CD14-positive monocyte (primary cell): ENCODE data around the gene C6orf15. TPM values are rescaled to one million over a fixed set of nuclear protein-coding genes. Genes with fewer than 3 reads are reported as not detected.
"Not testable (repeated sequence)": the region's sequence is repeated elsewhere in the genome, so short reads cannot be mapped to it uniquely, and the experiment has no call there.

Experiments
- DNase-seq, 3 donors: peaks; one replicate each; pipeline ENCODE4 v3.0.0-alpha.2; 2011 to 2022
- H2AFZ ChIP-seq: 2 replicates; pipeline ENCODE4 v1.6.0; 2012; ENCODE audit warnings: mild to moderate bottlenecking, low read depth, low read length, inconsistent platforms; ENCODE audit not compliant: insufficient read depth, poor library complexity, severe bottlenecking
- H3K27ac ChIP-seq, 2 donors: 1 replicate in 1 of 2; 2 replicates in 1 of 2; pipeline ENCODE4 v1.5.1; 2012 to 2013; ENCODE audit warnings: low read length in 2 of 2, control low read depth in 1 of 2, inconsistent platforms in 1 of 2, low read depth in 1 of 2, mild to moderate bottlenecking in 1 of 2
- H3K27me3 ChIP-seq, 2 donors: one replicate each; pipeline versions ENCODE4 v1.6.0 to v1.6.1; 2011 to 2013; ENCODE audit warnings: low read length in 2 of 2; ENCODE audit not compliant: control insufficient read depth in 2 of 2, insufficient read depth in 2 of 2
- H3K36me3 ChIP-seq, 2 donors: replicated peaks in 1 of 2; 1 replicate in 1 of 2; 2 replicates in 1 of 2; pipeline versions ENCODE4 v1.5.1 to v1.6.1; 2012 to 2013; ENCODE audit warnings: low read length in 2 of 2, control low read depth in 1 of 2, inconsistent platforms in 1 of 2, mild to moderate bottlenecking in 1 of 2; ENCODE audit not compliant: insufficient read depth in 2 of 2, control insufficient read depth in 1 of 2
- H3K4me1 ChIP-seq, 2 donors: 1 replicate in 1 of 2; 2 replicates in 1 of 2; pipeline versions ENCODE4 v1.5.1 to v1.6.1; 2012 to 2013; ENCODE audit warnings: low read length in 2 of 2, control low read depth in 1 of 2, inconsistent platforms in 1 of 2, mild to moderate bottlenecking in 1 of 2, moderate library complexity in 1 of 2; ENCODE audit not compliant: insufficient read depth in 2 of 2, control insufficient read depth in 1 of 2
- H3K4me2 ChIP-seq: replicated peaks from 2 replicates; pipeline ENCODE3; 2012; ENCODE audit warnings: low read length, moderate library complexity, mild to moderate bottlenecking; ENCODE audit not compliant: poor library complexity, severe bottlenecking; ENCODE audit errors: extremely low read depth
- H3K4me3 ChIP-seq, 3 experiments: fragments of 200-600 bp in 1 of 3; sonication (generic) in 1 of 3; replicated peaks in 1 of 3; 1 replicate in 2 of 3; 2 replicates in 1 of 3; pipeline ENCODE4 v1.5.1; 2011 to 2013; ENCODE audit warnings: low read length in 3 of 3, mild to moderate bottlenecking in 3 of 3, control low read depth in 2 of 3, low read depth in 2 of 3, inconsistent platforms in 1 of 3, moderate library complexity in 1 of 3
- H3K79me2 ChIP-seq: 2 replicates; pipeline ENCODE4 v1.6.0; 2012; ENCODE audit warnings: mild to moderate bottlenecking, control low read depth, inconsistent platforms, low read length, moderate library complexity; ENCODE audit not compliant: insufficient read depth
- H3K9ac ChIP-seq: 2 replicates; pipeline ENCODE4 v1.6.0; 2017; ENCODE audit warnings: low read length, mild to moderate bottlenecking; ENCODE audit not compliant: insufficient read depth, poor library complexity, severe bottlenecking
- H3K9me3 ChIP-seq, 2 donors: replicated peaks in 1 of 2; 1 replicate in 1 of 2; 2 replicates in 1 of 2; pipeline versions ENCODE4 v1.5.1 to v1.6.1; 2012 to 2013; ENCODE audit warnings: low read length in 2 of 2, control low read depth in 1 of 2; ENCODE audit not compliant: control insufficient read depth in 1 of 2, insufficient read depth in 1 of 2
- H4K20me1 ChIP-seq: 2 replicates; pipeline ENCODE4 v1.6.0; 2012; ENCODE audit warnings: mild to moderate bottlenecking, low read length, control low read depth, moderate library complexity; ENCODE audit not compliant: insufficient read depth
- H3K27ac Mint-ChIP-seq, 7 donors: one replicate each; pipeline ENCODE4 v1.8.0; 2020; ENCODE audit warnings: mild to moderate bottlenecking in 7 of 7, mixed read lengths in 7 of 7, moderate library complexity in 6 of 7, inconsistent platforms in 2 of 7
- H3K27me3 Mint-ChIP-seq, 3 donors: one replicate each; pipeline ENCODE4 v1.8.0; 2021 to 2022; ENCODE audit warnings: low read depth in 3 of 3, mild to moderate bottlenecking in 3 of 3, mixed read lengths in 3 of 3, moderate library complexity in 3 of 3, inconsistent platforms in 1 of 3
- H3K36me3 Mint-ChIP-seq, 2 donors: one replicate each; pipeline ENCODE4 v1.8.0; 2020; ENCODE audit warnings: mixed read lengths in 2 of 2, inconsistent platforms in 1 of 2, mild to moderate bottlenecking in 1 of 2
- H3K4me1 Mint-ChIP-seq: one replicate; pipeline ENCODE4 v1.8.0; 2020; ENCODE audit warnings: mild to moderate bottlenecking, mixed read lengths
- H3K4me3 Mint-ChIP-seq, 2 donors: one replicate each; pipeline ENCODE4 v1.8.0; 2020; ENCODE audit warnings: mild to moderate bottlenecking in 2 of 2, mixed read lengths in 2 of 2, moderate library complexity in 1 of 2
- H3K9me3 Mint-ChIP-seq, 7 donors: one replicate each; pipeline ENCODE4 v1.8.0; 2020 to 2022; ENCODE audit warnings: mixed read lengths in 7 of 7, mild to moderate bottlenecking in 6 of 7, moderate library complexity in 6 of 7, inconsistent platforms in 2 of 7
- CTCF ChIP-seq: fragments of 200-600 bp; IDR thresholded peaks from one replicate; pipeline ENCODE4 v1.8.0; 2022; ENCODE audit warnings: antibody characterized with exemption, mild to moderate bottlenecking
- WGBS: methylation state at CpG from one replicate; pipeline ENCODE4 v1.1.5; 2013; ENCODE audit warnings: missing lambda C conversion rate; ENCODE audit not compliant: insufficient coverage; 5-methylcytosine and 5-hydroxymethylcytosine counted together
- intact Hi-C, 2 donors: fragments of 100-400 bp; cut with micrococcal nuclease; formaldehyde crosslinking; loops; one replicate each; pipeline versions ENCODE4 v1.15.0 to v1.15.1; 2023
- polyA plus RNA-seq, 3 donors: library from polyadenylated mRNA; depleted of rRNA in 1 of 3; unstranded in 2 of 3; stranded (reverse) in 1 of 3; fragments of 300-500 nt in 2 of 3; fragments of >200 nt in 1 of 3; fragmentation: Illumina TruSeq in 2 of 3; gene quantifications; 1 replicate in 2 of 3; 2 replicates in 1 of 3; pipeline ENCODE4 v1.2.3, GENCODE V29; 2012 to 2021

C6orf15 gene
- polyA plus RNA-seq, 3 donors, result not detected

- H3K27me3 ChIP-seq, H3K79me2 ChIP-seq, H3K9me3 ChIP-seq, H3K9ac ChIP-seq, H3K27ac ChIP-seq, H3K36me3 Mint-ChIP-seq, H3K9me3 Mint-ChIP-seq, H3K4me3 Mint-ChIP-seq, H3K4me1 Mint-ChIP-seq, H3K27me3 Mint-ChIP-seq, H2AFZ ChIP-seq, H3K4me1 ChIP-seq, H4K20me1 ChIP-seq, H3K27ac Mint-ChIP-seq, H3K4me3 ChIP-seq, DNase-seq, intact Hi-C loops, H3K36me3 ChIP-seq, H3K4me2 ChIP-seq: not testable (repeated sequence)
- WGBS, result 90% methylated on average over 10 of the region's 32 CpGs
These were observed 45.3 kb downstream of the C6orf15 start for GRCh38 chr6:31067028-31067427.

GRCh38 chr6:31065556-31065955 lies 46.8 kb downstream of the C6orf15 start:
- H3K27ac ChIP-seq, result no peak overlapping the region
- intact Hi-C loops, result no loop called here
- Mint-ChIP-seq H3K4me3 (no peak overlapping the region), H3K36me3 (no peaks in the 10 kb centered on the region), H3K4me1 (peaks cover 3% of the 10 kb centered on the region), H3K27me3 (peaks cover 0 to 6% (median 2%) of the 10 kb centered on the region in 3 donors), H3K9me3 (peaks cover 0 to 2% (median 0%) of the 10 kb centered on the region in 7 donors), H3K27ac (no peak overlapping the region)
- no peak overlapping the region for H3K9ac ChIP-seq
- TF ChIP-seq CTCF, result no peak
- no peak overlapping the region for H3K4me2 ChIP-seq
- H3K4me3 ChIP-seq, result no peak overlapping the region
- H2AFZ ChIP-seq, result no peak overlapping the region
- H4K20me1 ChIP-seq, result no peaks in the 10 kb centered on the region
- no peaks in the 10 kb centered on the region for H3K36me3 ChIP-seq
- no peaks in the 10 kb centered on the region for H3K9me3 ChIP-seq
- H3K4me1 ChIP-seq, result no peaks in the 10 kb centered on the region
- no peaks in the 10 kb centered on the region for H3K79me2 ChIP-seq
- 75% methylated on average over 2 of the region's 2 CpGs for WGBS
- no peaks in the 10 kb centered on the region for H3K27me3 ChIP-seq
- no peak for DNase-seq
